ENCODE measurements around the gene SOX6. TPM values are rescaled to one million over a fixed set of nuclear protein-coding genes. Genes with fewer than 3 reads are reported as not detected.

The SOX6 gene
- polyA plus RNA-seq, 1 donor, result 25.0 TPM

GRCh38 chr11:16191212-16191867 is 165.0 kb downstream of the SOX6 start:
- no peak for DNase-seq

- no peak for DNase-seq
Measured at GRCh38 chr11:16186680-16187079, 169.7 kb downstream of the SOX6 start.

GRCh38 chr11:16185042-16185441 is 171.3 kb downstream of the SOX6 start:
- DNase-seq, result no peak

- no peak for DNase-seq
Measured at GRCh38 chr11:16184588-16184987, 171.8 kb downstream of the SOX6 start.

GRCh38 chr11:16182553-16182952 is 173.8 kb downstream of the SOX6 start:
- no peak for DNase-seq

- no peak for DNase-seq
Measured at GRCh38 chr11:16180868-16181267, 175.5 kb downstream of the SOX6 start.

- DNase-seq, result no peak
Measured at GRCh38 chr11:16179676-16180075, 176.7 kb downstream of the SOX6 start.

GRCh38 chr11:16178273-16178672 is 178.1 kb downstream of the SOX6 start:
- DNase-seq, result no peak

GRCh38 chr11:16177688-16178087 is 178.7 kb downstream of the SOX6 start:
- DNase-seq, result no peak

GRCh38 chr11:16173798-16174197 is 182.5 kb downstream of the SOX6 start:
- no peak for DNase-seq

GRCh38 chr11:16171882-16172281 is 184.5 kb downstream of the SOX6 start:
- no peak for DNase-seq

- no peak for DNase-seq
Measured at GRCh38 chr11:16169956-16170847, 186.1 kb downstream of the SOX6 start.

GRCh38 chr11:16169541-16169940 is 186.8 kb downstream of the SOX6 start:
- DNase-seq, result no peak

- no peak for DNase-seq
Measured at GRCh38 chr11:16167706-16168487, 188.4 kb downstream of the SOX6 start.

GRCh38 chr11:16166571-16166970 is 189.8 kb downstream of the SOX6 start:
- DNase-seq, result no peak

- no peak for DNase-seq
Measured at GRCh38 chr11:16160146-16160545, 196.2 kb downstream of the SOX6 start.

- DNase-seq, result no peak
Measured at GRCh38 chr11:16158426-16158994, 197.8 kb downstream of the SOX6 start.

GRCh38 chr11:16157327-16157726 is 199.0 kb downstream of the SOX6 start:
- DNase-seq, result no peak

GRCh38 chr11:16155448-16155847 is 200.9 kb downstream of the SOX6 start:
- no peak for DNase-seq

GRCh38 chr11:16154715-16155396 is 201.5 kb downstream of the SOX6 start:
- no peak for DNase-seq

- DNase-seq, result no peak
Measured at GRCh38 chr11:16153951-16154350, 202.4 kb downstream of the SOX6 start.

- DNase-seq, result no peak
Measured at GRCh38 chr11:16151138-16151537, 205.2 kb downstream of the SOX6 start.

All from left kidney (tissue), 2 donors.